GM18526 (cell line): Measurements from ENCODE around the gene ATP8B3.

Source experiments
- POLR2A ChIP-seq: IDR thresholded peaks from 3 replicates; pipeline ENCODE4 v1.6.1; 2011; ENCODE audit not compliant: insufficient read length; ENCODE audit errors: extremely low read depth

The ATP8B3 gene

DNA sequence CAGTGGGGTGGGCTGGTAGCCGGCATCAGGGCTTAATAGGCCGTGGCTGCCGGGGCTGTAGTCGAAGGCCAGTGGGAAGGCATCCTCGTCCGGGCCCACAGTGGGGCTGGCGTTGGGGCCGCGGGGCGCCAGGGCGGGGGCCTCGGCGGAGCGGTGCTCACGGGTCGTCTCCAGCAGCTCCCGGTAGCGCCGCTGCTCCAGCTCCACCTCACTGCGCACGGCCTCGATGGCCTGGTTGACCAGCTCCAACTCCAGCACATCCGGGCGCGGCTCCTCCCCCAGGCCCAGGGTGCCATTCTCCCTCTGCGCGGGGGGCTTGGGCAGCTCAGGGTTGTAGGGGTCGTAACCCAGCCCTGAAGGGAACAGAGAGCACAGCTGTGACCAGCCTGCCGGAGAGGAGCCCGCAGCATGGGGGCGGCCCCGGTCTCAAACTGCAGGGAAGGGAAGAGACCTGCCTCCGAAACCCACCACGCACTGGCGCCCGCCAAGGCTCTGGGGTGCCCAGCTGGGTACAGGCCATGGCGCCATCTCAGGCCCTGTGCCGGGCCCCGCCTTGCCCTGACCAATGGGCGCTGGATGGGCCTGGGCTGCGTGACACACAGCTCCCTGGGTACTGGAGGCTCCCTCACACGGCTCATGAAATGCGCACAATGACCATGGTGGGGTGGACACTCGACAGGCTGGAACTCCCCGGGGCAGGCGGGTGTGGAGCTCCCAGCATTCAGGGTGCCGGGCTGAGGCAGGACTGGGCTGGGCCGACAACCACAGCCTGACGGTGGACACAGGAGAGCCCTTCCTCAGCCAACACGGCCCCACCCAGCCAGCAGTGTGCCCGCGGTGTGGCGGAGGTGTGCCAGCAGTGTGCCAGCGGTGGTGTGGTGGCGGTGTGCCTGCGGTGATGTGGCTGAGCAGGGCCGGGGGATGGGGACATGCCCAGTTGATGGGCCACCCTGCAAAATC is 16.5 kb upstream of the ATP8B3 start:
- no peak for TF ChIP-seq POLR2A

DNA sequence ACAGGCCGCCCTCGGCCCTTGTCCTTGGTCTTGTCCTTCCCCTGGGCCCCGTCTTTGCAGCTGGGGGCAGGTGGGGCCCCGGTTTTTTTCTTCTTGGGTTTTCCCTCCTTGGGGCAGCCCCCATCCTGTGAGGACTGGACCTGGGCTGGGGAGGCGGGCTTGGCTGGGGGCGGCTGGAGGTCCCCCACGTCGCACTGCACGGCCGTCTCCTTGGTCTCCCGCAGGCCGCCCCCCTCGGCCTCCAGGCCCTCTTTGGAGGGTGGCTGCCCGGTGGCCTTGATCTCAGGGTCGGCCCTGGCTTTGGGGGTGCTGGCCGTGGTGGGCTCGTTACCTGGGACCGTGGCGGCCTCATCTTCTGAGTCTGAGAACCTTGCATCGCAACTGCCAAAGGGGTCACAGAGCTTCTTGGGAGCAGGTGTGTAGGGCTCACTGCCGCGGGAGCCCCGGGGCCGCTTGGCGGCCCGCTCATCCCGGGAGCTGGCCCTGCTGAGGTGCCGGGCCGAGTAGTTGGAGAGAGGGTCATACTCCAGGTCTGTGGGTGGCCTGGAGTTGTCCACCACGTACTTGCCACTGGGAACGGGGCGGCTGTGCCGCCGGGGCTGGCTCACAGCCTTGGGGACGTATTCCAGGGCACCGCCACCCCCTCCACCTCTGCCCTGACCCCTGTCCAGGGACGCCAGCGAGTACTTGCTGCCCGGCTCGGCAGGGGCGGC is 15.6 kb upstream of the ATP8B3 start:
- no peak for TF ChIP-seq POLR2A

DNA sequence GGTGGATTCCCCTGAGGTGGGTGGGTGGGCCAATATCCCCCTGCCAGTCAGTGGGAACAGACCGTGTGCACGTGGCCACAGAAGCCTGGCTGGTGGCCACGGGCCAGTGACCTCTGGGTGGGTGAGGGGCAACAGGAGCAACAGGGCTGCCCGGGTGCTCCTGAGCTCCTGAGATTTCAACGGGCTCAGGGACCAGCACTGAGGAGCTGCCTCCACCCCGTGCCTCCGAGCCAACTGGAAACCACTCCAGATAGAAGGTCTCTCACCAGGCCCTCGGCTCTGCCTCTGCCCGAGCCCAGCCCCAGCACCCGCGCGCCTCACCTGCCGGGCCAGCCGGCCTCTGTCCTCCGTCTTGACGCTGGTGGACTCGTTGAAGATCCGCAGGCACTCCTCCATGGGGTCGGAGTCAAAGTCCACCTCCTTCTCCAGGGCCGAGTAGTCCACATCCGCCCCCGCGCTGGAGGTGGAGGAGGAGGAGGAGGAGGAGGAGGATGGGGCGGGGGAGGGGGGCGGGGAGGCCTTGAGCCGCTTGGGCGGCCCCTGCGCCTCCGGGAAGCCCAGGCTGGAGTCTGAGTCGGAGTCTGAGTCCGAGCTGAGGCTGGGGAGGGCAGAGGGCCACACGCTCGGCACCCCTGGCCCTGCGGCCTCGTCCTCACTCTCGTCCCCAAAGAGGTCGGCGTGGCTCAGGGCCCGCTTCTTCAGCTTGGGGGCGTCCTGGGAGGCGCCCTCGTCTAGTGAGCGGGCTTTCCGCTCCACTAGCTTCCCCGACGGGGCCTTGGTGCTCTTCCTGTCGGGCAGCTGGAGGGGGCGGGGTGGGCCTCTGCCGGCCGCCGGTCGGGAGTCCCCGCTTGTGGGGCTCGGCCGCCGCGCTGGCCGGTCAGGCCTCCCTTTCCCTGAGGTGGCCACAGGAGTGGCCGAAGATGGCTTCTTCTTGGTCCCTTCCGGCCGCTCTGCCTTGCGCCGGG is 14.8 kb upstream of the ATP8B3 start:
- no peak for TF ChIP-seq POLR2A

DNA sequence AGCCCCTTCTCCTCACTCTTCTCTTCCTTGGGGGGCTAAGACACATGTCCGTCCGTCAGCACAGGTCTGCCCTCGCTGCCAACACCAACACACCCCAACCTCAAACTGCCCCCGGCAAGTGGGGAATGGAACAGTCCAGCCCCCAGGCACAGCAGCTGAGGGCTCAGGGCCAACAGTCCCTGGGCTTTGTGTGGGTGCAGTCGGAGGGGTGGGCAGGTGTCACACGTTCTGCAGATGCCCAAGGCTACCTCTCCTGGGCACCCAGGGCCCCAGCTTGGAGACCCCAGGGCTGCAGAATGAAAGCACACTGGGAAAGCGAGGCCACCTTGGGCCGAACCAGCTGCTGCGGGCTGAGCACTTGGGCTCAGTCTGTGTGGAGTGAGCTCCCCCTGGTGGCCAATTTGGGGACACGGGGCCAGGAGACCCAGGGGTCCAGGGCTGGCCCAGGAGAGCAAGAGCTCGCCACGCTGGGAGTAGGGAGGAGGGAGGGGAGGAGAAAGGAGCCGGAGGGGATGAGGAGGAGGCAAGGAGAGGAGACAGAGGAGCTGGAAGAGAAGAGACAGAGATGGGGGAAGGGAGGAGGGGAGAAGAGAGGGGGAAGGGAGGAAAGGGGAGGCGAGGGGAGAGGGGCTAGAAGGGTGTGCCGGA is 14.0 kb upstream of the ATP8B3 start:
- no peak for TF ChIP-seq POLR2A

DNA sequence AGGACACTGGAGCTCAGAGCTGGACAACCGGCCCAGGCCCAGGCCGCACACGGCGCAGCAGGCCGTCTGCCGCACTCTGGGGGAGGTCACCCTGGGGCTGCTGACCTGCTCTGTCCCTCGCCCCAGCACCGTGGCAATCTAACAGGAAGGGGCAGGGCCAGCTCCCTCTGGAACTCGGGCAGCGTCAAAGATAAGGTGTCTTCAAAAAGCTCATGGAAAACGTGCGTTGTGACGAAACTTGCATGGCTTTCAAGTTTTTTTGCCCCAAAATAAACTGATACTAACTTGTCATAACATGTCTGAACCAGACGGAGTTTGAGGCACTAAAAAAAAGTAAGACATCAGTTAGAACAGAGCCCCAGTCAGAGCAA is 12.2 kb upstream of the ATP8B3 start:
- no peak for TF ChIP-seq POLR2A

DNA sequence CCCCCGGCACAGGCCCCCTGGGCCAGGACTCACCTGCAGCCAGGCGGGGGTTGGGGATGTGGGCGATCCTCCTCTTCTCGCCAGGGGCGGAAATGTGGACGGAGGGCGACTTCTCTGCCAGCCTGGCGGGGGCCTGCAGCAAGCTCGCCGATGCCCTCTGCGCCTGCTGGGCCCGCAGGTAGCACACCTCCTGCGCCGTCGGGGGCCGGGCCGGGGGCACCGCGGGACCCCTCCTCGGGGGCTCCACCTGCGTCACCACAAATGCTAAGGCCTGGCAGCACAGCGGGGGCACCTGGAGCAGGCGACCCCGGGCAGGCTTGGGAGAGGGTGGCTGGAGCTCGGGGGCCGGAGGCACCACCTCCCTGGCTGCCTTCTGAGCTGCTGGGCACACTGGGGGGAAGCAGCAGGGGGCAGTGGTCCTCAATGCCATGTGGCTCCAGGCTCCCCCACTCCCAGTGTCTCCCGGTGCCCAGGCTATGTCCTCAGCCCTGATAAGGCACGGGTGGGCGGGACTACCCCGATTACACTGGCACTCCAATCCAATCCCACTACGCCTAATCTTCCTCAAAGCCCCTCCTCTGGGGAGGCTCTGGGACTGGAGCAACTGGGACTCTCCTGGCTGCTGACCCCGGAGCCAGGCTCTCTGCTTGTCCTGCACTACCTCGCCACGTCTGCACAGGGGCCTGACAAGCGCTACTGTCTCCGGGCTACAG is 11.6 kb upstream of the ATP8B3 start:
- no peak for TF ChIP-seq POLR2A

DNA sequence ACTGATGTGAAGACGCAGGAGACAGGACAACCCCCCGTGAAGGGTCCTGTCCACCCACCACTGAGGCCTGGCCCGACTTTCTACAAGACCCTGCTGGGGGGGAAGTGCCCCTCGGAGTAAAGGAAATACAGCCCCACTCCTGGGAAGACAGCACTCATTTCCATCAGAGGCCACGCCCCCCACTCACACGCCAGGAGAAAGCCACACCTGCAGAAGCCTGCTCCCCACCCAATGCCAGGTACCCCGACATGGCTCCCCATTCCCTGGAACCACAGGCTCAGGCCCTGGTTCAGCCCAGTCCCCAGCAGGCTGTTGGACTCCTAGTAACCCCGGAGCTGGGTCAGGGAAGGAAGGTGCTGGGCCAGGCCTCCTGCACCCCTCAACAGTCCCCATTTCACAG is 10.9 kb upstream of the ATP8B3 start:
- no peak for TF ChIP-seq POLR2A

DNA sequence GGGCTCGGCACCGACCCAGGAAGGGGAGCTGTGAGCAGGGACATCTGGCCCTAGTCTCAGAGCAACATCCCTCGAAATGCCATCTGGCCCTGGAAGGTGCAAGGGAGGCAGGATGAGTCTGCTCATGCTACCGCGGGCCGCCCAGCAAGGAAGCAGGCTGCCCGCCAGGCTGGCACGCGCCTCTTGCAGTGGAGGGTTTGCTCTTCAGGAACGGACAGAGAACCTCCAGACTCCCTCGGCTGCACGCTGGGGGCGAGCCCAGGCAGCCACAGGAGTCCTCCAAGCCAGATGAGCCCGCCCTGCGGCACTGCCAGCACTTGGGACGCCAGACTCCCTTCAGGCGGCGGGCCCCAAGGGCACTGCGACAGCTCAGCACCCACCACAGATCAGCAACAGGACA is 10.1 kb upstream of the ATP8B3 start:
- no peak for TF ChIP-seq POLR2A

DNA sequence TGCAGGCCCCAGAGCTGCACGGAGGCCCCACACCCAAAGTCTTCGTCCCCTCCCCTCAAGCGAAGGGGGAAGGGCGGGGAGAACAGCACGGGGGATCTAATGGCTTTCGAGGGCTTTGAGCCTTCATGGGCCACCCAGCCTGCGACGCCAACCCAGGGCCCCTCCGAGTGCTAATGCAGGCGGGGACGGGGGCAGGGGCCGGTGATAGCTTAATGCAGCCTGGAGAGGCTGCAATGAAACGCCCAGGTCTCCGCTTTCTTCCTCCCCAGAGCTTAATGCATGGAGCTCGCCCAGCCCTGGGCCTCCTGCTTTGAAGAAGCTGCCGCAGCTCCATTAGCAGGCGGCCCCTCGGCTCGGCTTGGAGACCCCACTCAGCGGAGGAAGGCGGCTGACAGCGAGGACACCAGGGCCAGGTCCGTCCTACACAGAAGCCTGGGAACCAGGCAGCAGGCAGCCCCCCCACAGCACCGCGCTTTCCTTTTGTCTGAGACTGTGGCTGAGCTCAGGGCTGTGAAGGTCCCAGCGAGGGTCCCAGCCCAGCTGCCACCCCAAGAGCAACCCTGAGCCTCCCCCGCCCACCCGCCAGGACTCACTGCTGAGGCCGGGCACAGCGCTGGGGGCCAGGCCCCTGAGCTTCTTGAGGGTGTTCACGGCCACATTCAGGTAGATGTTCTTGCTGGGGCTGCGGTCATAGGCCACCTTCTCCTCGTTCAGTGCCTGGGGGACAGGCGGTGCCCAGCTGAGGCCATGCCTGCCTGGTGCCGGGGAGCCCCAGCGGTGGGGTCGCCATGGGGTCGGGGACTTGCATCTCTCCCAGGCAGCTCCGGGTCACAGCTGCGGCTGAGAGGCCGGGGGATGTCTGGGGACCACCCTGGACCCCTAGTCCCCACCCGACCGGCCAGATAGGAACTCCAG is 7.5 kb upstream of the ATP8B3 start:
- TF ChIP-seq POLR2A: no peak

DNA sequence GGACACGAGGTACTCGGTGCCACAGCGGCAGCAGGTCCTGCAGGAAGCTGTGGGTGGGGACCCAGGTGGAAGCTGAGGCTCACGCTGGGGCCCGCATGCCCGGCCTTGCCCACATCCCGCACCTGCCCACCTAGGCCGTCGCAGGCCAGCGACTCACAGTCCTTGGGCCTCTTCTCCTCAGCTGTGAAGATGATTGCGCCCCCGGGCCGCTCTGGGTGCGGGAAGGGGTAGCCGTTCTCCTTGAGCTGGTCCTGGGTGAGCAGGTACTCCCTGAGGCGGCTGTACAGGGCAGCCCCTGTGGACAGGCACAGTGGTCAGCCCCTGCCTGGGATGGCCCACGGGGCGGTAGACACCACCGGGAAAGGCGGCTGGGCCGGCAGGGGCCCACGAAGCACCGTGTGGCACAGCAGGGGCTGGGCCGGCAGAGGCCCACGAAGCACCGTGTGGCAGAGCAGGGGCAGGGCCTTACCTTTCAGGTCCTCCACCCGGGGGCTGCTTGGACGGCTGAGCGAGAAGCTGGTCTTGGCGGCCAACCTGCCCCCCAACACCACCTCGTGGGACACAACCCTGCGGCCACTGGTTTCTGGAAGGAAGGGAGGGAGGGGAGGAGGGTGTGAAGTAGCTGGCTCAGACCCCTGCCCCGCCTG is 6.6 kb upstream of the ATP8B3 start:
- no peak for TF ChIP-seq POLR2A

DNA sequence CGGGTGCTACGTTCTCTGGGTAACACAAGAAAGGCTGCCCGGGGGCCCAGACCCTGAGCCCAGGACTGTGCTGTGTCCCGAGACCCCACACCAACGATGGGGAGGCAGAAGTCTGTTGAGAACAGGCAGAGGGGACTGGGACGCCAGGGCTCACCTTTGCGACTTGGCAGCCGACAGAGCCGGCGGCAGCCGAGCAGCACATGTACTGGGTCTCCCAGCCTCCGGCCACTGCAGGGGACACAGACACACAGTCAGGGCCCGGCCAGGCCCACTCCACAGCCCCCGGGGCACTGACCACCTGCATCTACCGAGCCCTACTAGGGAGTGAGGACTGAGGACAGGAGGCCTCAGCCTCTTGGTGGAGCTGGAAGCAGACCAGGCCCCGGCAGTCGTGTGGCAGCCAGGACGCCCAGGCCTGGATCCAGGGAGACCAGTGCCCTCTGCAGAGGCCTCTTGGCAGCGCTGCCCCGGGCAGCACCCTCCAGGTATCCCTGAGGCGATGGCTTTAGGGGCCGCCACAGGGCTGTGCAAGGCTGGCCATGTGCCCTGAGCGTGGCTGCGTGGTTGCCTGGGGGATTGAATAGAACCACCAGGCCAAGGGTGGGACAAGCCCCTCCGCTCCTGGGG is 5.6 kb upstream of the ATP8B3 start:
- no peak for TF ChIP-seq POLR2A
